NCI-H510A (cell line): ENCODE measurements around the gene CAB39L.
"Not testable (repeated sequence)": the region's sequence is repeated elsewhere in the genome, so short reads cannot be mapped to it uniquely, and the experiment has no call there.

Experiments
- DNase-seq: peaks from one replicate; lab custom pipeline; 2025; lab: John Stamatoyannopoulos, UW

The CAB39L gene

DNA sequence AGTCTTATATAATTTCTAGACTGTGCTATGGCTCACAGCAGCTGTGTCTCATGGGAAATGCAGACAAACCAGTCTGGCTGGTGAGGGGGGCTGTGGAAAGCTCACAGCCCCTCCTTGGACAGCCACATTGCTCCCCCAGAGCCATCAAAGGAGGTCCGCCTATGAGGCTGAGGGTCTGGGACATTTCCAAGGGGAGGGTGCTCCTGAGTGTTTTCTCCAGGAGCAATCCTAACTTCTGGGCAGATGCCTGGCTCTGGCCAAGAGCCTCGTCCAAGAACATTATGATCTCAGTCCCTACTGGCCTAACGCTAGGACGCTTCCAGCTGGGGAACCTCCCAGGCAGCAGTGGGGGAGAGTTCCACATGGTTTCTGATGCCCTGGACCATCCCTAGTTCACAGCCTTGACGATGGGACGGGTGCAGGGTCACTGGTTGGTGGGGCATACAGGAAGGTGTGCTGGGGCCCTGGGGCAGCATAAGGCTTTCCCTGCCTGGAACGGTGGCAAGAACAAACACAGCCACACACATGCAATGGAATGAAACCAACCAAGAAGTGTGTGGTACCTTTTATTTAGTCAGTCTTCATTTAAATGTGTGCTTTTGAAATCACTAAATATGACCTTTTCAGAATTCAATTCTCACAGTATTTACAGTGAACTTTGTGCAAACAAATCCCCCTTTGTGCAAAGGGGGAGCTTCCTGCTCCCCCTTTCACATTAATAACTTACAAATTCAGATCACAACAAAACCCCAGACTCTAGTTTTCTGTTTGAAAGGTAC is 135.6 kb downstream of the CAB39L start:
- no peak for DNase-seq

DNA sequence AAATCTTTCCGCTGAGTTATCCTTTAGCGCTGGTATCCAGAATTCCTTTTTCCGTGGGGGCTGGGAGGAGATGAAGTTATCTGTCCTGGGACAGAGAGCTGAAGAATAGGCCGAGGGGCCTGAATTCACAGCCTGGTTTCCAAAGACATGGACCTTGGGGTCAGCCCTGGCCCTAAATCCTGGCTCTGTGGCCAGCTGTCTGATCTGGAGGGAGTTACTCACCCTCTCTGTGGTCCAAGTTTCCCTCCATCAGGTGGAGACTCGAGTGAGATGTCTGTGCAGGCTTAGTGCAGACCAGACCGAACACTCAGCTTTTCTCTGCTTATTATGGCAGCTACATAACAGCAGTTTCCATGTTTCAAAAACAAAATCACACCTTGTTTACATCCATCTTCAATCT is 136.5 kb downstream of the CAB39L start:
- no peak for DNase-seq

DNA sequence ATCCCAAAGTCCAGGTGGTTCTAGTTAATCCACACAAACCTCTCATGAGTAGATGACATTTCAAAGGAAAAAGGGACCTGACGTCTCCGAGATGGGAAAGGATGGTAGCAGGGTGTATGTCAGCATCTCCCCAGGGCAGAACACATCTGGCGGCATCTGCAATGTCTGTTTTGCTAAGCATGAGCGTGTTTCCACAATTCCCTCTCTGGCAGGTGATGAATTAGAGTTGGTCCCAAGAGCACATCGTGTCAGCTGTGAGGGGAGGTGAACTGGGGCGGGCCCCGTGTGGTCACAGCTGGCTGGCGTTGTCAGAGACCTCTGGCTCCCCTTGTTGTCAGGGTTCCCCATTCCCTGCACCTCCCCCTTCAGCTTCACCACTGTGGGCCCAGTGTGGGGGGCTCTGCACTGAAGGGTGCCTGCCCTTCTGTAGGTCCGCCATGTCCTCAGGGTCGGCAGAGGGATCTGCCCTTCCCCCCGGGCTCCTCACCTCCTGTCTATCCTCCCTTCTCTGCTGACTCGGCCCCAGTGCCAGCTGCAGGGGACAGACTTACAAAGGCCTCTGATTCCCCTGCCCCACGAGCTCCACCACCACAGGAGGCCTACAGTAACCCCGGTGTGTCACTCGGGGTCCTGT is 138.0 kb downstream of the CAB39L start:
- no peak for DNase-seq

DNA sequence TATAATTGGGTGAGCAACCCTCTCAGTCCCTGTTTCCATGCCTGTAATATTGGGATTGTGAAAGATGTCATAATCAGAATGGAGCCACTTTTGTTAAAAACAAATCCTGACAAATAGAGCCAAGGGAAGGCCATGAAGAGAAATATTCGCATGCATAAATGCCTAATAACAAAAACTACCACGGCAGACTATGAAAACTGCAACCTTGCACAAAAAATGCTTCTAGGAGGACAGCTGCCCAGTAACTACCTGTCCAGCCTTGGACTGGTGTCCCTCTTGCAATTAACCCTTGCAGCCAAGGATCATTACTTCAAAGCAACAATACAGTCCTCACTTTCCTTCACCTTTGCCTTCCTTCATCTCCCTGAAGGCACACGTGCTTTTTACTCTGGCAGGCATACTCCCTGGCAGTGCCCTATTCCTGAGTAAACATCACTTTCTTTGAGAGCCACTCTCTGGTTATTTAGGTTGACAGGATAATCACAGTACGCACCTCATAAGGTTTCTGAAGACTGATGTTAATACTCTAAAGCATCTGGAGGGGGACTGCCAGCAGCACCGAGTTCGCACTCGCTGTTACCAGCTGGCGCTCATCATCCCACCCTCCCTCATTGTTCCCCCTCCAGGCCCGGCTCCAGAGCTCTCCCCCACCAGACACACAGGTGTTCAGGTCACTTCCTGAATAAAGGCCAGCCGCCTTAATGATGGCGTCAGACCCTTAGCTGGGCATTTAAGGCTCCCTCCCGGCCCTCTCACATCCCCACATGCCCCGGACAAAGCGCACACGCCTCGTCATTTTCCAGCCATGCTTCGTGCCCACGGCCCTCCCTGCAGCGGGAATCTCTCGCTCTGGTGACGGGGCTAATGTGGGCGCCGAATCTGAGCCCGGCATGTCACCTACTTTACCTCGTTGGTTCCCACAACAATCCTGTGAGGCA is 138.8 kb downstream of the CAB39L start:
- DNase-seq: no peak

DNA sequence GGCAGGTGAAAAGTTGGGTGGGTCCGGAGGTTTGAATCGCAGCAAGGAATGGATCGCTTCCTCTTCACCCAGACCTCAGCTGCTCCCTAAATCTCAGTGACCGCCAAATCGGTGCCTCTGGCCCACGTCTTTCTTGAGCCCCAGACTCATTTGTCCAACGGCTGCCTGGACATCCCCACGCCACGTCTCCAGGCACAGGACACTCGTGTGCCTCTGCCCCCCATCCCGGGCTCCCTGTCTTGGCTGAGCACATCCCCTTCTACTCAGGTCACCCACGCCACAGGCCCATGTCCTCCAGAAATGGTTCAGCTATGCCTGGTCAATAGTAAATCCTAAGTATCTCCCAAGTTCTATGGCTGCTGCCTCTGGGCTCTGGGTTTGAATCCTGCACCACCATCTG is 139.5 kb downstream of the CAB39L start:
- DNase-seq: no peak

DNA sequence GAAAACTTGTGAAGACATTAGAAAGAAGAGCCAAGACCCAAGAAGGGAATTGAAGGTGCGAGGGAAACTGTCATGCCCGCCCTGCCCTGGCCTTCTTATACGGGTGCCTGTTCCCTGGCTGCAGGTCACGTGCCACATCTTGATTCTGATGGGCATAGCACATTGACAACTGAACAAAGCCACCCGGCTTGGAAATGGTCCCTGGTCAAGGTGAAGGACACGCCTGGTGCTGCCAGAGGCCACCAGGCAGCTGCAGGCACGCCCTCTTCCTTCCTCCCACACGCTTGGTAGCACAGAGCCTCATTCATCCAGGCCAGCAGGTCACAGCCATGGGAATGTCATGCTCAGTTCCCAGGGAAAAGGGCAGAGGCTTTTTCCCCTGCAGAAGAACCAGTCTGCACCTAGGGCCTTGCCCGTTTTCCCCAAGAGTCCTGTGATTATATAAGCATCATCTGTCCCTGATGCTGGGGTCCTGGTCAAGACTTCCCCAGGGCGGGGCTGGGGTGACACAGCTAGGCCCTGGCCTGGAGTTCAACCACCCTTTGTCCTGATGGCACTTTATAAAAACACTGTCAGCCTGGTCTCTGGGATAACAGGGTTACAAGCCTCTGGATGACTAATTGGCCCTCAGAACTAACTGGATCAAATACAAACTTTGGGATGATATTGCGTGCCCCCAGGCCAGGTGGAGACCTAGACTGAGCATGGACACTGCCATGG is 140.2 kb downstream of the CAB39L start:
- no peak for DNase-seq

DNA sequence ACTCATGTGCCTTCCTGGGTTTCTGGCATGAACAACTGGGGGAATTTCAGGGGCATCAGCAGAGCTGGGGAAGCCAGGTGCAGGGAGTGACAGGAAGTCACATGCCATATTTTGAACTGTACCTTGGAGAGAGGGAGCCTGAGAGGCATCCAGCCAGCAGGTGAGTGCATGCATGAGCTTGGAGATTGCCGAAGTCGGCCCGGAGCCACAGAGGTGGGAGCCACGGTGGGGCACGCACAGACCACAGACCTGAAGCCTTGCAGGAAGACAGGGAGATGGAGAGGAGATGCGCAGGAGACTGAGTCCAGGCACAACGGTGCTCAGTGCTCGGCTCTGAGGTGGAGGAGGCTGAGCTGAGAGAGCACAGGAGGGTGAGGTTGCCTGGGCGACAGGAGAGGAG is 141.0 kb downstream of the CAB39L start:
- DNase-seq: no peak

DNA sequence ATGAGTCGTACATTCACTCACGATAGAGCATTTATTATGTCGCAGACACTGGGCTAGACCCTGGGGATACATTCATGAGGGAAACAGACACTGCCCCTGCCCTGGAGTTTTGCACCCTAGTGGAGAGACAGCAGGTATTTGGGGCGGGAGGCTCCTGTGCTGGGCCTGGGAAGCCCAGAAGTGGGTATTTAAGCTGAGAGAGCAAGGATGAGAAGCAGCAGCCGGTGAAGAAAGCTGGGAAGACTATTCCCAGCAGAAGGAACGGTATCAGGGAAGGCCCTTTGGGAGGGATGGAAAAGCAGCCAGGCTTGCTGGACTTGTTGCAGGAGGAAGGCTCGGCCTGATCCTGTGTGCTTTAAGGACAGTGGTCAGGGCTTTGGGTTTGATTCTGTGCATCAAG is 141.6 kb downstream of the CAB39L start:
- no peak for DNase-seq

DNA sequence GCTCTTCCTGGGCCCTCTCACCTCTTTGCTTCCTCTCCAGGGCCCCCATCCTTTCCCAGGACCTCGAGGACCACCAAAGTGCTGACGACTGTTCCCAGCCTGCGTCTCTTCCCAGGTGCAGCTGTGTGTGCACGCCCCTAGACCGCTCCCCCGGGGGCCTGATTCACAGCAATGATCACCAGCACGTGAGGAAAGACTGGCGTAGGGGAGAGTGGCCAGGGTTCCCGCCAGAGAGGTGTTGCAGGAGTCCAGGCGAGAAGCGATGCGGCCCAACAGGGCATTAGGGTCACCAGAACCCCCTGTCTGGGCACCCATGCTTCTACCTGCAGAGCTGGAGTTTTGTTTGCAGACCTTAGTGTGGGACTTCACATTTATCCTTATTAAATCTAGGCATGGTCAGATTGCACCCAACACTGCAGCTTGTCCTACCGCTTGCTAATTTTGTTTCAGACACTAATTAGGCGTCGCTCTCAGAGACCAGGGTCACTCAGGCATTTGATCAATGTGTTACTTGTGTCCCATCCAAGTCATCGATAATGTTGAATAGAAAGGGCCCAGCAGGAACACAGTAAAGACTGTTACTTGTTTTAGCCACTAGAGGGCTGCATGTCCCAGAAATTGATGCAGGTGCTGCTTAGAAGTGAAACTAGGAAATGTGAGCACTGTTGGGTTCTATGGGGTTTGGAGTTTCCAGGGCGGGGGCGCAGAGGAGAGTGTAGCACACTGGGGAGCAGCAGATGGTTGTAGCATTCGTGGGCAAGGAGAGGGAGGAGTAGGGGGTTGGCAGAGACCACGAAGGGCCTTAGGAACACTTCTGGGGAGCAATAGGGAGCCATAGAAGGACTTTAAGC is 142.9 kb downstream of the CAB39L start:
- DNase-seq: no peak

DNA sequence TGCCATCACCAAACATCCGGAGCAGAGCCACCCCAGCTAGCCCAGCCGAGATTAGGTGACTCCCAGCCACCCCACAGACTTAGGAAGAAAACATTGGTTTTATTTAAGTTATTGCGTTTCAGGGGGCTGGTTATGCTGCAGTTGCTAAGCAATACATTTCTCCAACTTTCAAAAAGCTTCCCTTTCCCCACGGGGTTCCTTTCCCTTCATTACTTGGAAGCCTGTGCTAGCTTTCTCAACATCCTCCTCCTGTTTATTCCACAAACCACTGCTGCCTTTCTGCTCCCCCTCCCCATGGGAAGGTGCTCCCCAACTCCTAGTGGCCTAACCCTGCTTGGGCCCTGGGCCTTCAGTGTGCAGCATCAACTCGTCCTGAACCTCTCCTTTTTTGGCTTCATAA is 143.6 kb downstream of the CAB39L start:
- DNase-seq: no peak

DNA sequence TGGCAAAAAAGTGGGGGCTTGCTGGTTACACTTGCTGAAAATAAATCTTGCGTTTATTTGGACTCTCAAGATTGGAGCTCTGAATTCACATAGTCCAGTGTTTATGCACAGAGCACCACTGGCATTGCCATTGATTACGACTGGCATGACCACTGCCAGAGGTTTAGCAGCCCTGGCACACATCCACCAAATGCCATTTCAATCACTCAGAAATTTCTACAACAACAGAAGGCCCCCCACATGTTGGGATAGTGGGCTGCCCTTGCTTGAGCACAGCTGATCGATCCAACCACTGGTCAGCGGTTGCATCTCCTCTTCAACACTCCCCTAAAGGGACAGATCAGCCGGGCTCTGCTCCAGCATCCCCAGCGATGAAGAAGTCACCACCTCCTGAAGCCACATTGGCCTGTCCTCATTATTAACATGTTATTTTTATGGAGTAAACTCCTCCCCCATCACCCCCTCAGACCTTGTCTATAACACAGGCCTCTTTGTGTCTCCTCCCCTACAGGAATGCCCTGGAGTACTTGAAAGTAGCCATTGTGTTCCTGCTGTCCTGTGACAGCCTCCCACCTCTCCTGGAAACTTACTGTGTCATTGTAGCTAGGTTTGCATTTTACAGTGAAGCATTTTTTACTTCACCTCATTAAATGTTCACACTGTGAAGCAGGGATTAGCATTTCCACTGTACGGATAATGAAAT is 144.8 kb downstream of the CAB39L start:
- no peak for DNase-seq

DNA sequence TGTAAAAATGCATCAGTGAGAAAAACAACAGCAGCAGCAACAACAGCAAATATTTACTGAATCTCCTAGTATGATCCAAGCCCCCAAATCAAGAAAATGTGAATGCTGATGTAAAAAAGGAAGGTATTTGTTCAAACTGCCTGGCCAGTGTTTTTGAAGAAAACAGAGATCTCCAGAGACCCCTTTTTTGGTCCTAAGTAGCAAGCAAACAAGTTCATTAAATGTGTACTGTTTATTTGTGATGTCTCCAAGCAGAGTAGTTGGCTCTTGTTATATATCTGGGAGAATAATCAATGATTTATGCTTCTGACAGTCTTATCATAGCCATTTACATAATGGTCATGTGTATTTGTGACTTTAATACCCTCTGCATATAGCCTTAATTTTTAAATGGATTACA is 145.4 kb downstream of the CAB39L start:
- DNase-seq: no peak

DNA sequence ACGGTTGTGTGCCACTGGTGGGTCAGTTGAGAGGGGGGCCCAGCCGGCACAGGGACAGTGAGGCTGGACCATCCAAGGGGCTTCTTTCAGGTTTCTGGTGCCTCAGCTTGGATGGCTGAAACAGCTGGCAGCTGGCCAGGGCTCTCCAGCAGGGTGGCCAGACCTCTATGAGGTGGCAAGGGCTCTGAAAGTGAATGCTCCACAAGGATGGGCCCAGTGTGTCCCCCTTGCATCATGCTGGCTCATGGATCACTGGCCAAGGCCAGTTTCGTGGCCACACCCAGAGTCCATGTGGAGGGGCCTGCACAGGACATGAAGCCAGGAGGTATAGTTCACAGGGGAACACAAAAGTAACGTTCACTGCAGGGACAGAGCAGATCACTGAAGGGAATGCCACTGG is 146.5 kb downstream of the CAB39L start:
- no peak for DNase-seq

DNA sequence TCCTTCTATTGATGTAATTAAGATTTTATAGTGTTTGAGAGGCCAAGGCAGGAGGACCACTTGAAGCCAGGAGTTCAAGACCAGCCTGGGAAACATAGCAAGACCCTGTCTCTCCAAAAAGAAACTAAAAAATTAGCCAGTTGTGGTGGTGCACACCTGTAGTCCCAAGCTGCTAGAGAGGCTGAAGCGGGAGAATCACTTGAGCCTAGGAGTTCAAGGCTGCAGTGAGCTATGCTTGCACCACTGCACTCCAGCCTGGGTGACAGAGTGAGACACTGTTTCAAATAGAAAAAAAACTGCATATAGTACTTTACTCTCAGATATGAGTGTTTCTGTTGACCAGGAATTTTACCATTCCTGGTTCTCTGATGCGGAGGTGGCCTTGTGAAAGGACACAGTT is 147.2 kb downstream of the CAB39L start:
- DNase-seq: no peak

DNA sequence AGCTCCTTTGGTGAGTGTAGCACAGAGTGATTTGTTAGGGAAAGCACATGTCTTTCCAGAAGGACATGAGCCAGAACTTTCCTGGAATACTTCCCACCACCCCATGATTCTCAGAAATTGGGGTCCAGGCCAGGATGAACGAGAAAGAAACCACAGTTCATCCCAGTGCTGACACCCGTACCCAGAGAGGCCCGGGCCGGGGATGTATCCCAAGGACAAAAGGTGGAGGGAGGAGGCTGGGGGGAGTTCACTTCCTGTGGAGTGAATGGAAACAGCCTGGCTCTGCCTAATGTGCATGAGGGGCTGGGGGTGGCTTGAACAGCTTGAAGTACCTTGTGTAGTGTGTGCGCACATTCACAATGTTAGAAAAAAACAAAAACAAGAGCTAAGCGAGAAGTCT is 148.6 kb downstream of the CAB39L start:
- no peak for DNase-seq

DNA sequence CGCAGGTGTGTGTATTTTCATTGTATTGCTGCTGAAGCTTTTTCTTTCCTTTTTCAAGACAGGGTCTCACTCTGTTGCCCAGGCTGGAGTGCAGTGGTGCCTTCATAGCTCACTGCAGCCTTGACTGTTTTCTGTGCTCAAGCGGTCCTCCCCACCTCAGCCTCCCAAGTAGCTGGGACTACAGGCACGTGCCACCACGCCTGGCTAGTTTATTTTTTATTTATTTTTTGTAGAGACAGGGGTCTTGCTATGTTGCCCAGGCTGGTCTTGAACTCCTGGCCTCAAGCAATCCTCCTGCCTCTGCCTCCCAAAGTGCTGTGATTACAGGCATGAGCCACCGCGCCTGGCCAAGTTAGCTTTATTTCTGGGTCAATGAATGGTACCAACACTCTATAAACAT is 149.1 kb downstream of the CAB39L start:
- DNase-seq: not testable (repeated sequence)

DNA sequence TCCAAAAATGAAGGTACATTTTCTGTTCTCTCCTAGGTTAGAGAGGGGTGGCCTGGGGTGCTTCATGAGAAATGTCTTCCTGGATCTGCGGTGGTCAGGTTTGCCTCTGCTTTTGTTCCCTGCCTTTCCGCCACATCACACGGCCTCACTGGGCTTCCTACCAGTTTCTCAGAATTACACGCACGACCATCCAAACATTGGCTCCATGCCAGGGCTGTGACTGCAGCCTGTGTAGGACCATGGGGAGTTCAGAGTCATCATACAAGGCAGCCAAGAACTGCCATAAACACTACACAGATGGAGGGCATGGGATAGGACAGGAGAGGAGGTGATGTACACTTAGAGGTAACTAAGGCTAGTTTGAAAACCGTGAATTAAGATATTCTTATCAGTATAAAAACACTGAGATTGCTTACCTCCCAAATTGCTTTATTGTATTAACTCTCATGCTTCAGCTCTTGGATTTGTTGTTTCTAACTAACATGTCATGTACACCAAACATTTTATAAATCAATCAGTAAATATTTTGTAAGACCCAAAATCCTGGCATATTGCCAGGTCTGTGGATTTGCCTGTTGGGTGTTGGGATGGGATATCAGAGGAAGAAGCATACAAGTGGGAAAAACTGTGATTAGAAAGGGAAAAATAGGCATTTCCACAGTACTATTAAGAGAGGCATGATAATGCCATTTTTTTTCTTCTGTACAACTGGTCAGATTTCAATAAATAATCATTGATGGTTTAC is 150.9 kb downstream of the CAB39L start:
- no peak for DNase-seq

DNA sequence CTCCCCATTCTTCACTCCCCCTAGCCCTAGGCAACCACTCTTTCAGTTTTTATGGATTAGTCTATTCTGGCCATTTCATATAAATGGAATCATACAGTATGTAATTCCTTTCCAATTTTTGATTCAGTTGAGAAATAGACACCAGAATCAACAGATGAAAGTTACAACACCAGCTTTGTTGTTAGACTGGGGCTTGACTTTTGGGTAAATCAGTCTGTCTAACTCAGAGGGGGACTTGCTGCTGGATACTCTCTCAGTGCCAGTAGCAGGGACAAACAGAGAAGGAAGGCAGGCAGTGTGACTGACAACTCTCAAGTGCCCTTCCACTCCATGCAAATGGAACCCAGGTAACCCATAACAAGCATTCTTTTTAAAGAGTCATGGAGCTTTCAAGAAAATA is 155.4 kb downstream of the CAB39L start:
- DNase-seq: no peak

DNA sequence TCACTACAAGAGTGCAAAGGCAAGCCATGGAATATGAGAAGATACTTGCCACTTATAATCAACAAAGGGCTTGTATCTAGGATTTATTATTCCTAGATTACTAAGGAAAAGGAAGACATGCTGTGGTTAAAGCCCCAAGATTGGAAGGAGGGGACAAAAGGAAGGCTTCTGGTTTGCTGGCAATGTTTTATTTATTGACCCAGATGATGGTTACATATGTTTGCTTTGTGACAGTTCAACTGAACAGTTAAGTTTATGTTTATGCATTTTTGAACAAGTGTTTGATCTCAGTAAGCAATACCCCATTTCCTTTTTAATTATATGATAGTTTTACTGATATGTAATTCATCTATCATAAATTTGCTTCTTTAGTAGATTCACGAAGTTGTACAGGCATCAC is 155.9 kb downstream of the CAB39L start:
- no peak for DNase-seq

DNA sequence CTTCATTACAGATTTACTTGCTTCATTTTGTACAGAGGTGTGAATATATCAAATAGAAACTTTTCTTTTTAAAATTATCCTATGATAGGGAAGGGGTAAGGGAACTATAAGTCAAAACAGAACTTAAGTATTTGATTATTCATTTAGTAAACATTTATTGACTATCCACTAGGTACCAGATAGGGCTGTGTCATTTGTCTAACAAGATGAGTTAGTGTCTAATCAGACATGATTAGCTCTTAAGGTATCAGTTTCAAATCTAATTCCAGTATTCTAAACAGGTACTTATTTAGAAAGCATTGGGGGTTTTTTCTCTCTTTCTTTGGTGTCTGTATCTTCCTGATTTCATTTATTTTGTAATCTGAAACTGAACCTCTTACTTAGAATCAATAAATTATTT is 164.0 kb downstream of the CAB39L start:
- DNase-seq: no peak
